Astrocyte (in vitro differentiated cells and primary cell): ENCODE data around the gene CCR5.

Source experiments
- EZH2 ChIP-seq: IDR thresholded peaks from 2 replicates; pipeline ENCODE4 v1.6.1; 2012; ENCODE audit warnings: mild to moderate bottlenecking, low read length, inconsistent platforms; ENCODE audit not compliant: insufficient read depth
- TF ChIP-seq, protein P1 (sequence below): IDR thresholded peaks from 2 replicates; pipeline ENCODE4 v1.5.1; 2011; ENCODE audit warnings: low read depth, mild to moderate bottlenecking, inconsistent platforms, low read length, moderate library complexity; ENCODE audit not compliant: insufficient read depth

DNA sequence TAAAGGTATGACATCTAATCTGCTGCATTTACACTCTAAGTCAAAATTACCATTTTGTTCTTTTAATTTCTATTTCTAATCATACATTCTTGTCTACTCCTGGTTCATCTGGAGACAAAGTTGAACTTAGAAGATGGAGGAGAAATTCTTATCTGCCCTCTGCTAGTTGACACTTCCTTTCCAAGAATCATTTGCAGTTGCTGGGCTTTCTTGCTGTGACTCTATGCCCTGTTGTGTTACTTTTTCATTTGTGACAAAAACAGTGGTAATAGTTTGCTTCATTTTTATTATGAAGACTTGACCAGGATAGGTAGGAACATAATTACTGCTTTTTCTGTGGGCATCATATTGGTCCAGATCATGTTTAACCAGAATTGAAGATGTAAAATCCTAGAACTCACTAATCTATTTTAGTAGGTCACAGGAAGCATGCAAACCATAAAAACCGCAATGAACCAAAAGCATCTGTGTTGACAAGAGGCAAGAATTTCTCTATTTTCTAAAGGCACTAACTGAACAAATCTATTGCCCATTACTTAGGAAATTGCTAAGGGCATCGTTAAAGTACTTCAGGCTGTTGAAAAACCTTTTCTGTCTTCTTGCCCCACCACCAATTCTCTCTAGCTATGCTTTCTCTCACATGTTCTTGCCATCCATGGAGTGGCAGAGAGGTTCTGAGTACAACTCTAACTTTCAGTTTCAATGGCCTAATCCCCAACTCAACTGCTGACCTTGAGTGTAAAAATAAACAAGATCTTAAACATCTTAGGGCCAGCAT is 21.1 kb upstream of the CCR5 start:
- TF ChIP-seq, protein P1, sequence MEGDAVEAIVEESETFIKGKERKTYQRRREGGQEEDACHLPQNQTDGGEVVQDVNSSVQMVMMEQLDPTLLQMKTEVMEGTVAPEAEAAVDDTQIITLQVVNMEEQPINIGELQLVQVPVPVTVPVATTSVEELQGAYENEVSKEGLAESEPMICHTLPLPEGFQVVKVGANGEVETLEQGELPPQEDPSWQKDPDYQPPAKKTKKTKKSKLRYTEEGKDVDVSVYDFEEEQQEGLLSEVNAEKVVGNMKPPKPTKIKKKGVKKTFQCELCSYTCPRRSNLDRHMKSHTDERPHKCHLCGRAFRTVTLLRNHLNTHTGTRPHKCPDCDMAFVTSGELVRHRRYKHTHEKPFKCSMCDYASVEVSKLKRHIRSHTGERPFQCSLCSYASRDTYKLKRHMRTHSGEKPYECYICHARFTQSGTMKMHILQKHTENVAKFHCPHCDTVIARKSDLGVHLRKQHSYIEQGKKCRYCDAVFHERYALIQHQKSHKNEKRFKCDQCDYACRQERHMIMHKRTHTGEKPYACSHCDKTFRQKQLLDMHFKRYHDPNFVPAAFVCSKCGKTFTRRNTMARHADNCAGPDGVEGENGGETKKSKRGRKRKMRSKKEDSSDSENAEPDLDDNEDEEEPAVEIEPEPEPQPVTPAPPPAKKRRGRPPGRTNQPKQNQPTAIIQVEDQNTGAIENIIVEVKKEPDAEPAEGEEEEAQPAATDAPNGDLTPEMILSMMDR, result no peak
- TF ChIP-seq EZH2, result no peak
